Fibroblast of villous mesenchyme (primary cell): ENCODE results near the gene MED15. TPM values are rescaled to one million over a fixed set of nuclear protein-coding genes. Genes with fewer than 3 reads are reported as not detected.
A peak's percentile ranks its signal among the peaks of the same experiment; 100 is the strongest.

ENCODE experiments used
- DNase-seq: peaks from one replicate; pipeline ENCODE4 v3.0.0-alpha.2; 2010; ENCODE audit warnings: low read depth
- H3K4me3 ChIP-seq: 2 replicates; pipeline ENCODE4 v1.5.1; 2011; ENCODE audit warnings: low read depth, mild to moderate bottlenecking, low read length
- CTCF ChIP-seq: IDR thresholded peaks from 2 replicates; pipeline ENCODE4 v1.5.1; 2012; ENCODE audit warnings: low read depth, mild to moderate bottlenecking, low read length; ENCODE audit not compliant: insufficient read depth
- total RNA-seq: library from RNA; depleted of rRNA; stranded (reverse); fragments of >200 nt; gene quantifications from 2 replicates; pipeline ENCODE4 v1.2.3, GENCODE V29; 2012

Gene MED15
- total RNA-seq, 1 donor, result 51.0 TPM

GRCh38 chr22:20565079-20565734 is 57.8 kb downstream of the MED15 start:
- TF ChIP-seq CTCF, result no peak
- H3K4me3 ChIP-seq, result no peak overlapping the region
- DNase-seq, result no peak

GRCh38 chr22:20565761-20566160 is 58.4 kb downstream of the MED15 start:
- DNase-seq, result no peak
- TF ChIP-seq CTCF, result no peak
- no peak overlapping the region for H3K4me3 ChIP-seq

GRCh38 chr22:20566420-20567260 is 59.2 kb downstream of the MED15 start:
- no peak for TF ChIP-seq CTCF
- H3K4me3 ChIP-seq, result no peak overlapping the region
- peak; percentile 65 for DNase-seq

GRCh38 chr22:20567371-20567847 is 60.0 kb downstream of the MED15 start:
- TF ChIP-seq CTCF, result no peak
- no peak overlapping the region for H3K4me3 ChIP-seq

GRCh38 chr22:20567993-20568417 is 60.6 kb downstream of the MED15 start:
- peak; percentile 81 for DNase-seq
- TF ChIP-seq CTCF, result peak; percentile 72
- no peak overlapping the region for H3K4me3 ChIP-seq

More at GRCh38 chr22:20567371-20567847, 60.0 kb downstream of the MED15 start:
- peak; percentile 49 for DNase-seq

- TF ChIP-seq CTCF, result no peak
- DNase-seq, result no peak
- H3K4me3 ChIP-seq, result no peak overlapping the region
These were observed 61.2 kb downstream of the MED15 start for GRCh38 chr22:20568502-20569058.
